CD4-positive, alpha-beta T cell treated with Interferon gamma for 1 hour (primary cell): Measurements from ENCODE around the gene CHERP.

Experiments
- DNase-seq: peaks from one replicate; pipeline ENCODE4 v3.0.0-alpha.2; 2020

The CHERP gene

GRCh38 chr19:16470541-16470910 lies 71.7 kb downstream of the CHERP start:
- DNase-seq = no peak
